SK-N-MC (cell line): ENCODE data around the gene OTUD5.

Source experiments
- EZH2 ChIP-seq: fragments of 200-600 bp; sonication (generic); IDR thresholded peaks from one replicate; pipeline ENCODE4 v1.6.1; 2017; ENCODE audit warnings: antibody characterized with exemption
- POLR2AphosphoS5 ChIP-seq: IDR thresholded peaks from 2 replicates; pipeline ENCODE4 v1.6.1; 2012; ENCODE audit warnings: mild to moderate bottlenecking, low read depth, low read length, borderline replicate concordance

GRCh38 chrX:48902776-48903175 is 54.6 kb downstream of the OTUD5 start:
- TF ChIP-seq POLR2AphosphoS5 (peak; percentile 27; the same call in 1 of the 2 replicates), EZH2 (no peak)
